ENCODE results near the gene STAT5B. TPM values are rescaled to one million over a fixed set of nuclear protein-coding genes. Genes with fewer than 3 reads are reported as not detected.

Gene STAT5B
- total and polyA plus RNA-seq, 9 of the 15 experiments (the other 6 are each of a cell fraction or from before 2014, with no cell fraction given): 20.8 to 176 (median 92.4) TPM

GRCh38 chr17:42287977-42288802, 12.0 kb upstream of the STAT5B start, which contains the start of gene STAT5A (continued):
- TF ChIP-seq NR4A1 (CRISPR knock-in tag; IDR thresholded peaks at IDR 0.05) (no peak), NR4A1 (tag; IDR thresholded peaks at IDR 0.05) (no peak), ZNF785 (CRISPR knock-in tag; IDR thresholded peaks at IDR 0.05) (no peak), ZNF197 (CRISPR knock-in tag; IDR thresholded peaks at IDR 0.05; ENCODE audit: low read depth) (peak; percentile 58; the same call in 1 of the 2 replicates), HOMEZ (CRISPR knock-in tag; IDR thresholded peaks at IDR 0.05) (no peak)

GRCh38 chr17:42287305-42287976, 11.2 kb upstream of the STAT5B start:
- Histone ChIP-seq H3K9me3 (replicated peaks; ENCODE audit: control insufficient read depth, insufficient read depth, low read depth, low read length) (no peaks in the 10 kb centered on the region), H4K20me1 (replicated peaks; ENCODE audit: control insufficient read depth, insufficient read depth, low read length) (no peaks in the 10 kb centered on the region), H3K9me1 (ENCODE audit: control insufficient read depth, insufficient read depth, low read length) (no peaks in the 10 kb centered on the region), H3K79me2 (ENCODE audit: control insufficient read depth, insufficient read depth, low read length) (peaks cover 100% of the 10 kb centered on the region), H3K4me2 (ENCODE audit: insufficient read depth, low read length) (peak overlapping the region; percentile 88), H3K36me3 (ENCODE audit: control insufficient read depth, insufficient read depth, low read length) (peaks cover 60% of the 10 kb centered on the region), H3K27ac (ENCODE audit: extremely low read depth, low read depth, low read length) (peak overlapping the region; percentile 78), H2AFZ (ENCODE audit: low read depth, low read length) (peak overlapping the region; percentile 40; the same call in 1 of the 2 replicates), H3K9ac (ENCODE audit: insufficient read depth in 1 of 2, low read depth in 2 of 2, low read length in 2 of 2) (peak overlapping the region; percentile 83 to 97), H3K4me1 (replicated peaks in 1 of 2; ENCODE audit: control insufficient read depth in 2 of 2, insufficient read depth in 2 of 2, low read length in 2 of 2) (peaks cover 40 to 65% of the 10 kb centered on the region in 2 experiments), H3K4me3 (peak overlapping the region; percentile 88), H3K27me3 (ENCODE audit: control insufficient read depth in 2 of 2, insufficient read depth in 2 of 2, low read length in 2 of 2) (no peaks in the 10 kb centered on the region)
- in situ Hi-C loops (cut with MboI) (no loop called here), intact Hi-C loops (cut with micrococcal nuclease) (loop anchor here (2.0 kb wide), 1 partner anchor 25 kb away; no protein-coding TSS in a partner anchor)
- BruUV-seq (replicated peaks): no TSS peak
- peak in 1 of 4 experiments; percentile 33 for DNase-seq (ENCODE audit: extremely low read depth in 1 of 4, low spot score in 3 of 4)
- 0% methylated on average over 10 of the region's 14 CpGs for WGBS (ENCODE audit: insufficient coverage, low coverage, missing lambda C conversion rate)
- peak; percentile 55 for FAIRE-seq
- no peak; the same call in 2 of the 3 replicates for ATAC-seq
- POLR2A ChIA-PET: interaction anchor here (0.6 to 2.9 kb wide), 14 partner anchors 8 to 278 kb away, joined by 3 to 15 read pairs (median 4); no protein-coding TSS in a partner anchor
- CTCF ChIA-PET (ENCODE audit: low intra/inter-chr PET ratio): no interaction called here
- TF ChIP-seq FOXJ2 (tag; IDR thresholded peaks at IDR 0.05) (no peak), CREB3 (tag; conservative IDR thresholded peaks at IDR 0.05; ENCODE audit: low read depth) (peak; percentile 67), ZBTB49 (CRISPR knock-in tag; IDR thresholded peaks at IDR 0.05; ENCODE audit: borderline replicate concordance) (no peak), ZNF507 (tag; conservative IDR thresholded peaks at IDR 0.05) (no peak), ZFP1 (CRISPR knock-in tag; IDR thresholded peaks at IDR 0.05) (no peak), MYC (IDR thresholded peaks at IDR 0.05; ENCODE audit: low read depth, low read length) (0 out of 2 replicates have a peak, but pooled peaks have one; percentile 50), MYC (CRISPR knock-in tag; IDR thresholded peaks at IDR 0.05; ENCODE audit: borderline replicate concordance, low read depth) (no peak)

Data from K562 (cell line).